UCSD-AML1 (cell line): ENCODE data around the gene BRF1.

Experiments used
- DNase-seq: peaks from one replicate; lab custom pipeline; 2025; ENCODE audit not compliant: unreplicated experiment; lab: John Stamatoyannopoulos, UW

The BRF1 gene

GRCh38 chr14:105240811-105241576 is 59.8 kb downstream of the BRF1 start:
- DNase-seq, result no peak

DNA sequence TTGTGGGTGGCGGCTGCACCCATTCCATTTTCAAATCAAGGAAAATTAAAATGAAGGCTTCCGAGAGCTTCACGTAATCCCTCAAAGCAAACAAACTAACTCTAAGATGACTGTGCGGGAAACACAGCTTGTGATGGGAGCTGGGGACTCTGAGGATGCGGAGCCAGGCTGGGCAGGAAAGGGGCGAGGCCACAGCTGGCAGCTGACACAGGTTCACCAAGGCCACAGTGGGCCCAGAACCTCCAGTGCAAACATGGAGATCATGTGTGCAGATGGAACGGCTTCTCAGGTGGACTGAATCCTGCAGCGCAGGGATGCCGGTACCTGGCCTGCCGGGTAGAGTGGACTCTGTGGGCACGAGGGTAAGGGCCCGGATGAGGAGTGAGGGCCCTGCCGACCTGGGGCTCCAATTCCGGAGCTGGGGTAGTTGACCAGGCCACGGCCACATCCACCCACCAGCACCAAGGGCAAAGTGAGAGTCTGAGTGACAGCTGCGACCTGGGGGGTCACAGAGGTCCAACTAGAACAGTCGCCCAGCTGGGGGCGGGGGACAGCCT is 71.6 kb downstream of the BRF1 start:
- no peak for DNase-seq

DNA sequence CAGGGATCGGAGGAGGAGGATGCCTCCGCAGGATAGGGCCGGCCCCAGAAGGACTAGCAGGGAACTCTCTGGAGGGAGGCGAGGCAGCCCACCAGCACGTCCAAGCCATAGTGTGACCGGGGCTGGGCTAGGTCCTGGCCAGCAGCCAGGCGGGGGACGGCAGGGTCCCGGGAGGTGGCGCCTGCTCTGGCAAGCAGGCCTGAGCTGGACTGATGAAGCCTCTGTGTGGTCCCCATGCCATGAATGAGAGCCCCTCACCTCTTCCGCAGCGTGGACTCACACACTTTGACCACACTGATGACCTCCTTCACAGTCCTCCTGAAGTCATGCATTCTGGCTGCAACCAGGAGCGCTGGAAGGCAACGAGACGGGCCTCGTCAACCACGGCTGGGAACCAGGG is 72.2 kb downstream of the BRF1 start:
- no peak for DNase-seq

DNA sequence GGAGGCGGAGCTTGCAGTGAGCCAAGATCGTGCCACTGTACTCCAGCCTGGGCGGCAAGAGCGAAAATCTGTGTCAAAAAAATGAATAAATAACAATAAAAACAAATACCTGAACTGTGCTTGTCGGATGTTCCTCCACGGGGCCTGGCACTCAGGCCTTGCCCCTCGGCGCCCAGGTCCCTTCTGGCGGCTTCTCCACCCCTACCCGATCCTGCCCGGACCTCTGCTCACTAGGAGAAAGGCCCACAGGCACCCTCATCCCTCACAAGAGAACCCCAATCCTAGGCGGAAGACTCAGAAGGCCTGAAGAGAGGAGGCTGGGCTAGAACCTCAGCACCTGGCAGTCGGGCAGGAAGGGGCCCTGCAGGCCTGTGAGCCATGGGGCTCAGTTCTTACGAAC is 73.5 kb downstream of the BRF1 start:
- no peak for DNase-seq

DNA sequence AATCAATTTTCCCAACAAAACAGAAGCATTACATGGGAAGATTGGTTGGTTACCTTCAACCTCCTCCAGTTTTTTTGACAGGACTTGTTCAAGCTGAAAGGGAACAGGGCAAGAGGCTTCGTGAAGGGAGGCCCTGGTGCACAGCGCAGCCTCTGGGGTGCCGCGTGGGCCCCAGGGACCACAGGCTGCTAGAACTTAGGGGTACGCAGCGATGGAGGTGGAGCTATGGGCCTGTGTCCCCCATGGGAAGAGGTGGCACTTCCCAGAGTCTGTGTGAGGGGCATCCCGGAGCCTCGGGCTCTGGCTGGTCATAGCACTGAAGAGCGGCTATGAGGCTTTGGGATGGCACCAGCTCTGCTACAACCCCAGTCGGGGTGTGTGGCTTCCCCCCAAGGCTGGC is 74.6 kb downstream of the BRF1 start:
- DNase-seq, result no peak

GRCh38 chr14:105224845-105225570 is 75.8 kb downstream of the BRF1 start:
- no peak for DNase-seq

DNA sequence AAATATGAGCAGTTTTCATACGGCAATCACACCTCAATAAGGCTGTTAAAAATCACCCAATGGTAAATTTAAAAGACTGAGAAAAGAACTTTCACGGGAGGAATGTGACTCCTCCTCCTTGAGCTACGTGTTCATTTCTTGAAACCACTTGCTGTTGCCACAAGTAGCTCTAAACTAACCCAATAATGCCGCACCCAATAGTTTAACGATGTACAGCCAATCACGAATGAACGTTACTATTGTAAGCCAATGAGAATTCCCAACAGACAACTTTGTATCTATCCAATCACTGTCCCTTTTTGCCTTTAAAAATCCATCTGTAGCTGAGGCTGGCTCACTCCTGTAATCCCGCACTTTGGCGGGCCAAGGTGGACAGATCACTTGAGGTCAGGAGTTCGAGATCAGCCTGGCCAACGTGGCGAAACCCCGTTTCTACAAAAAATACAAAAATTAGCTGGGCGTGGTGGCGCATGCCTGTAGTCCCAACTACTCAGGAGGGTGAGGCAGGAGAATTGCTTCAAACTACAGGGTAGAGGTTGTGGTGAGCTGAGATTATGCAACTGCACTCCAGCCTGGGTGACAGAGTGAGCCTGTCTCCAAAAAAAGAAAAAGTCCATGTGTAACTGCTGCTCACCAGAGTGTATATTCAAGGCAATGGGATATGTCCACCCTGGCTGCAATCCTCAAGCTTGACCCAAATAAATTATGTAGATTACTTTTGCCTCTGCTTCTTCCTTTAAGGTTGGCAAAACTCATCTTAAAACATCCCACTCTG is 76.8 kb downstream of the BRF1 start:
- DNase-seq, result no peak

GRCh38 chr14:105223260-105223659 is 77.5 kb downstream of the BRF1 start:
- no peak for DNase-seq

DNA sequence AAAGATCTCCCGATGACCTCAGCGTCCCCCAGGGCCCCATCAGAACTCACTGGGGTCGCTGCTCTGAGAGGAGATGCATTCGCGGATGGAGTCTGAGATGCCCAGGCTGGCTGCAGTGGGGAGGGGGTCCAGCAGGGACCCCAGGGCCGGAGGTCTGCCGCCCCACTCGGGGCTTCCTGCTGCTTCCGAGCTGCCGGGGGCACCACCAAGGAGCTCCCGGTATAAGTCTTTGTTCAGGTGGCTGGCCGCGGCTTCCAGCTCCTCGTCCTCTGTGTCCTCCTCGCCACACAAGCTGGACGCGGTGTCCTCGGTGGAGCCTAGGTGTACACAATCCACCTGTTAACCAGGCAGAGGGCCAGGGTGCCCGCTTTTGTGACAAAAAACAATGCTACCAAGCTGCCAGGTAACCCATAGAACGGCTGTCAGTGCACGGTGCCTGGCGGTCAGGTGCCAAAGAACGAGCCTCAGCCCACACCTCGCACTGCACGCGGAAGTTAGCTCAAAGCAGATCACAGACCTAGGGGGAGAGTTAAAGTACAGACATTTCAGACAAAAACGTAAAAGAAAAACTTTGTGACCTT is 79.1 kb downstream of the BRF1 start:
- DNase-seq, result no peak

- DNase-seq, result no peak
Measured at GRCh38 chr14:105220699-105221597, 79.9 kb downstream of the BRF1 start.

GRCh38 chr14:105219753-105220152 is 81.0 kb downstream of the BRF1 start:
- no peak for DNase-seq

GRCh38 chr14:105219043-105219612 is 81.7 kb downstream of the BRF1 start:
- no peak for DNase-seq

GRCh38 chr14:105218611-105219010 is 82.2 kb downstream of the BRF1 start:
- no peak for DNase-seq

DNA sequence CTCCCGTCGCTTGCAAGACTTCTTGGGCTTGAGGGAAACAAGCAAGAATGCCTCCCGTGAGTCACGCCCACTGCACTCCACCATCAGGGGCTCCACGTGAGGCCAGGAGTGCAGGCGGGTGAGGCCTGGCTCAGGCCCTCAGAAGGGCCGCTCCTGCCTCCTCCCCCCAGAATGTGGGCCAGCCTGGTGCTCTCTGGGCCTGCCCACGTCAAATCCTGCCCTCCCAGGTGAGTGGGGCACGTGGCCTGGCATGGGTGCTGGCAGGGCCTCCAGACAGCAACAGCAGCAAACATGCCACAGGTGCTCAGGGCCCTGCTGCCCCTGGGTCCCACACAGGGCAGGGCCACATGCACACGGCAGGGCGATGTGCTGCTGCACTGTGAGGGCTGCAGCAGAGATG is 83.0 kb downstream of the BRF1 start:
- no peak for DNase-seq

DNA sequence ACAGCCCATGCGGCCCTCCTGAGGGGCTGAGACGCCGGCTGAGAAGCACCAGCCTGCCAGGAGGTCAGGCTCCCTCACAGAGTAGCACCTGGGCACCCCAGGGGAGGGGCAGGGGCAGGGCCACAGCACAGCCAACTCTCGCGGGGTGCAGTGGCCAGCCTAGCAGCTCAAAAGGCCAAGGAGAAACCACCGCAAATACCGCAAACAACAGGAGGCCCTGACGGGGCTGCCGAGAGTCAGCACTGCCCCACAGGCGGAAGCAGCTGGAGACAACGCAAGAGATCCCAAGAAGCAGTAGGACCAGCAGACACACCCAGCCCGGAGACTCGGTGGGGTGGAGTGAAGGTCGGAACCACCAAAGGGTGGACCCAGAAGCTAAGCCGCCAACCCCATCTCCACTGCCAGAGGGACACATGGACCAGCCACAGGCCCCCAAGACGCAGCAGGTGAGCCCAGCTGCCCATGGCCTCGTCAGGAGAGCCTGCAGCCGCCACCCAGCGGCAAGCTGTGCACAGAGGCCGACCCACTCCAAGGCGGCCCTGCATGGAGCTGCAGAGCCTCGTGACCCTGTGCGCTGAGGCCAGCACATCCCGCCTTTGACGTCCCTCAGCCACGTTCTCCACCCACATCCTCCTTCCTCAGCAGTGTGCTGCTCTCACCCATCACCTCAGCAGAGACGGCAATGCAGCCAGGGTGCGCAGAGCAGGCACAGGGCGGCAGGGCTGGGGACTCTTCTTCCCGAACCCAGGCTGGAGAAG is 84.1 kb downstream of the BRF1 start:
- DNase-seq, result no peak

- DNase-seq, result no peak
Measured at GRCh38 chr14:105215602-105216001, 85.2 kb downstream of the BRF1 start.

GRCh38 chr14:105214324-105214915 is 86.4 kb downstream of the BRF1 start:
- DNase-seq, result no peak

DNA sequence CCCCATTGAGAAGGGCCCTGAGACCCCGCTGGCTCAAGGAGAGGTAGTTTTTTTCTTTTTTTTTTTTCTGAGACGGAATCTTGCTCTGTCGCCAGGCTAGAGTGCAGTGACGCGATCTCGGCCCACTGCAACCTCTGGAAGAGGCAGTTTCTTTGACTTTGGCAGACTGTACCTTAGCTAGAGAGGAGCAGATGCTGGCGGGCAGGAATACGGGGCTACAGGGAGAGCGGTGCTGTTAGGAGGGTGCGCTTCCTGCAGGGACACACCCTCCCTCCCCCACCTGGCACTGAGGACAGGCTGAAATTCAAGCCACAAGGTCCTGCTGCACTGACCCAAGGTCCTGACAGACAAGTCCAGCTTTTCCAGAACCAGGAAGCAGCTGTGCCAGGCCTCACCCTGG is 87.4 kb downstream of the BRF1 start:
- DNase-seq, result no peak
